Measurements from ENCODE around the gene SLC45A1. TPM values are rescaled to one million over a fixed set of nuclear protein-coding genes. Genes with fewer than 3 reads are reported as not detected.

SLC45A1 gene
- total and polyA plus RNA-seq, 2 of the 4 experiments (the other 2 are of a cell fraction): 0.72 to 3.9 TPM

DNA sequence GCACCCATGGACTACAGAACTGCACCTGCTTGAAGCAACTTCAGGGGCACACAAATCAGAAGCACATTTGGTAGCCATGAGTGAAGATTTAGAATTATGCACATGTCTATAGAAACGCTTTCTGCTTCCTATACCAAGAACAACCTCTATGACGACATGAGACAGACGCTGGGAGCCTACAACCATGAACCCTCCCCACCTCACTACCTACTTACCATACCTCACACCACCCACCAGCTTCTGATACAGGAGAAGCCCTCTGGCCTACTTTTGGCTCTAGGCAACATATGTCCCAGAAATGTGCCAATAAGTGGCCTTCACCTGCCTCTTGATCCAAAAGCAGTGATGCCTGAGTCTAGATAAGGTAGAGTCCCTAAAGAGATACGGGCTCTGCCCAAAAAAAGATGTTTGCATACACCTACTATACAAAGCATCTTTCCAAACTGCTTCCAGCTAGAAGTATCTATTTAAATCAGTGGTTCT is 58.5 kb downstream of the SLC45A1 start:
- Histone ChIP-seq H4K91ac (ENCODE audit: insufficient read depth, low read depth, low read length) (no peak overlapping the region), H3K9me3 (ENCODE audit: control insufficient read depth, insufficient read depth, low read length) (no peaks in the 10 kb centered on the region), H2AFZ (replicated peaks; ENCODE audit: low read length, poor library complexity) (no peak overlapping the region), H4K20me1 (ENCODE audit: insufficient read depth, low read length) (peaks cover 76% of the 10 kb centered on the region), H4K8ac (ENCODE audit: low read depth in 2 of 2, low read length in 2 of 2) (no peak overlapping the region), H3K27me3 (ENCODE audit: control insufficient read depth, insufficient read depth, low read length) (no peaks in the 10 kb centered on the region), H3K4me1 (ENCODE audit: control insufficient read depth, insufficient read depth, low read length) (peaks cover 58% of the 10 kb centered on the region), H3K4me3 (ENCODE audit: insufficient read depth, low read depth, low read length) (no peak overlapping the region), H3K56ac (ENCODE audit: extremely low read depth, insufficient read depth, low read length) (no peak overlapping the region), H3K4ac (ENCODE audit: low read depth, low read length) (no peak overlapping the region), H3K14ac (replicated peaks; ENCODE audit: low read depth, low read length) (no peak overlapping the region), H3K27ac (ENCODE audit: insufficient read depth, low read length) (peak overlapping the region; percentile 17; the same call in 1 of the 2 replicates), H3K9ac (ENCODE audit: low read depth, low read length) (no peak overlapping the region), H3K18ac (ENCODE audit: low read depth, low read length) (no peak overlapping the region), H2BK15ac (ENCODE audit: low read depth, low read length) (no peak overlapping the region), H3K36me3 (ENCODE audit: control insufficient read depth, insufficient read depth, low read length) (peaks cover 53% of the 10 kb centered on the region), H2BK120ac (ENCODE audit: low read depth, low read length) (no peak overlapping the region), H3K4me2 (ENCODE audit: low read depth, low read length) (no peak overlapping the region), H4K5ac (ENCODE audit: low read depth, low read length) (no peak overlapping the region; the same call in 1 of the 2 replicates), H3K23ac (ENCODE audit: low read depth, low read length) (no peak overlapping the region), H2AK9ac (replicated peaks; ENCODE audit: low read depth, low read length, poor library complexity) (no peak overlapping the region), H2AK5ac (ENCODE audit: low read depth, low read length) (0 out of 2 replicates have a peak overlapping the region, but pooled peaks have one; percentile 12), H3K79me1 (ENCODE audit: low read depth in 1 of 2, low read length in 2 of 2) (peaks cover 59 to 90% of the 10 kb centered on the region in 2 experiments), H3K9me1 (ENCODE audit: insufficient read depth, low read length) (peaks cover 46% of the 10 kb centered on the region), H2BK20ac (ENCODE audit: low read depth, low read length) (no peak overlapping the region), H2BK5ac (ENCODE audit: low read depth, low read length, poor library complexity, severe bottlenecking) (no peak overlapping the region)
- DNase-seq (no peak), ATAC-seq (ENCODE audit: low read depth) (no peak)
- dilution Hi-C loops (cut with HindIII; ENCODE audit: low sequenced_read_pairs, unreplicated experiment): no loop called here
- TF ChIP-seq SMC3 (IDR thresholded peaks at IDR 0.05; ENCODE audit: low read depth, low read length) (no peak), RFX5 (IDR thresholded peaks at IDR 0.05; ENCODE audit: low read depth, low read length) (no peak), RAD21 (IDR thresholded peaks at IDR 0.05; ENCODE audit: low read length) (no peak), NFE2L2 (IDR thresholded peaks at IDR 0.05; ENCODE audit: low read depth, low read length) (no peak), MXI1 (IDR thresholded peaks at IDR 0.05; ENCODE audit: borderline replicate concordance, low read depth, low read length) (no peak), POLR2A (IDR thresholded peaks at IDR 0.05; ENCODE audit: low read depth, low read length) (no peak)
- TF ChIP-seq, protein P1, sequence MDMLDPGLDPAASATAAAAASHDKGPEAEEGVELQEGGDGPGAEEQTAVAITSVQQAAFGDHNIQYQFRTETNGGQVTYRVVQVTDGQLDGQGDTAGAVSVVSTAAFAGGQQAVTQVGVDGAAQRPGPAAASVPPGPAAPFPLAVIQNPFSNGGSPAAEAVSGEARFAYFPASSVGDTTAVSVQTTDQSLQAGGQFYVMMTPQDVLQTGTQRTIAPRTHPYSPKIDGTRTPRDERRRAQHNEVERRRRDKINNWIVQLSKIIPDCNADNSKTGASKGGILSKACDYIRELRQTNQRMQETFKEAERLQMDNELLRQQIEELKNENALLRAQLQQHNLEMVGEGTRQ (IDR thresholded peaks at IDR 0.05; ENCODE audit: low read depth, low read length): no peak
- in situ Hi-C loops (cut with MboI; ENCODE audit: low sequenced_read_pairs): no loop called here
- no TSS peak for BruUV-seq (replicated peaks)
- 100% methylated on average over 1 of the region's 4 CpGs; no CpG with 5 or more reads in 1 of the 2 experiments for WGBS, 2 experiments (ENCODE audit: extremely low coverage in 2 of 2, insufficient read length in 1 of 2)
- POLR2A ChIA-PET (ENCODE audit: unreplicated experiment): no interaction called here
- intact Hi-C loops (cut with micrococcal nuclease): loop anchor here (10.0 kb wide), 1 partner anchor 288 kb away; no protein-coding TSS in a partner anchor
- CTCF ChIA-PET: no interaction called here

Data from IMR-90 (cell line).